ENCODE results near the gene GTF2F2.

- TF ChIP-seq, protein P1, sequence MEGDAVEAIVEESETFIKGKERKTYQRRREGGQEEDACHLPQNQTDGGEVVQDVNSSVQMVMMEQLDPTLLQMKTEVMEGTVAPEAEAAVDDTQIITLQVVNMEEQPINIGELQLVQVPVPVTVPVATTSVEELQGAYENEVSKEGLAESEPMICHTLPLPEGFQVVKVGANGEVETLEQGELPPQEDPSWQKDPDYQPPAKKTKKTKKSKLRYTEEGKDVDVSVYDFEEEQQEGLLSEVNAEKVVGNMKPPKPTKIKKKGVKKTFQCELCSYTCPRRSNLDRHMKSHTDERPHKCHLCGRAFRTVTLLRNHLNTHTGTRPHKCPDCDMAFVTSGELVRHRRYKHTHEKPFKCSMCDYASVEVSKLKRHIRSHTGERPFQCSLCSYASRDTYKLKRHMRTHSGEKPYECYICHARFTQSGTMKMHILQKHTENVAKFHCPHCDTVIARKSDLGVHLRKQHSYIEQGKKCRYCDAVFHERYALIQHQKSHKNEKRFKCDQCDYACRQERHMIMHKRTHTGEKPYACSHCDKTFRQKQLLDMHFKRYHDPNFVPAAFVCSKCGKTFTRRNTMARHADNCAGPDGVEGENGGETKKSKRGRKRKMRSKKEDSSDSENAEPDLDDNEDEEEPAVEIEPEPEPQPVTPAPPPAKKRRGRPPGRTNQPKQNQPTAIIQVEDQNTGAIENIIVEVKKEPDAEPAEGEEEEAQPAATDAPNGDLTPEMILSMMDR (IDR thresholded peaks at IDR 0.05; ENCODE audit: low read depth, low read length) = no peak
- TF ChIP-seq EZH2phosphoT487 (IDR thresholded peaks at IDR 0.05; ENCODE audit: low read depth) = no peak
Measured at GRCh38 chr13:45331123-45331619, 210.9 kb downstream of the GTF2F2 start.
